Activated gamma-delta T cell treated with anti-CD3 and anti-CD28 coated beads, Interleukin-2, amount 50 U/mL, for 16 hours (primary cell): Measurements from ENCODE around the gene UTP20.
"Not testable (repeated sequence)": the region's sequence is repeated elsewhere in the genome, so short reads cannot be mapped to it uniquely, and the experiment has no call there.

Source experiments
- DNase-seq: peaks from one replicate; pipeline ENCODE4 v3.0.0-alpha.2; 2020; ENCODE audit warnings: low read depth

UTP20 gene

DNA sequence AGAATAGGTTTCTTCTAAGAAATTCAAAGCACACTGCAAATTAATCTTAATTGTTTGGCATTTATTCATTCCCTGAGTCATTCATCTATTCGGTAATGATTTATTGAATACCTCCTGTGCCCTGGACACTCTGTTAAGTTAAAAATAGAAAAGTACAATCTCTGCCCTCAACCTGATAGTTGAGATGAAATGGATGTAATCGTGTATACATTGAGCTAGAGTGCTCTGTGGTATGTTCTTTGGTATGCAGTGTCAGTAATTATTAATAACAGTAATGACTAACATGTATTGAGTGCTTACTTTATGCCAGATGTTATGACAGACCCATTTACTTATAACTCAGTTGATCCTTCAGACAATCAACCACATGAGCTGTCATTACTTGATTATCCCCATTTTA is 47.6 kb downstream of the UTP20 start:
- DNase-seq = no peak

DNA sequence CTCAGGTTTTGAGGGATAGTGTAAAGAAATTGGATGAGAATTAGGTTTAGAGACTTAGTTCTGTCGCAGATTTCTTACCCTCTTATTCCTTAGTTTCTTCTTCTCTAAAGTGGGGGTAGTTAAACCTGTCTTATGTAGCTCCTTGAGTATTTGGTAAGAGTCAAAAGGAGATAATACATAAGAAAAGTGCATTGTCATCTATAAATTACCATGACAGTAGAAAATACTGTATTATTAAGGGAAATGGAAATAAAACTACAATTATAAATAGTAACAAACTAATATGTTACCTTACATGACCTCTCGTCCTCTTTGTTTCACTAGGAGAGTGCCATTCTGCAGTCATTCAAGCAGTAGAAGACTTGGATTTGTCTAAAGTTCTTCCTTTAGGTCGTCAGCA is 49.0 kb downstream of the UTP20 start:
- DNase-seq = no peak

- no peak for DNase-seq
Observed at GRCh38 chr12:101330631-101331030, 50.7 kb downstream of the UTP20 start.

GRCh38 chr12:101336437-101336836 is 56.5 kb downstream of the UTP20 start:
- no peak for DNase-seq

DNA sequence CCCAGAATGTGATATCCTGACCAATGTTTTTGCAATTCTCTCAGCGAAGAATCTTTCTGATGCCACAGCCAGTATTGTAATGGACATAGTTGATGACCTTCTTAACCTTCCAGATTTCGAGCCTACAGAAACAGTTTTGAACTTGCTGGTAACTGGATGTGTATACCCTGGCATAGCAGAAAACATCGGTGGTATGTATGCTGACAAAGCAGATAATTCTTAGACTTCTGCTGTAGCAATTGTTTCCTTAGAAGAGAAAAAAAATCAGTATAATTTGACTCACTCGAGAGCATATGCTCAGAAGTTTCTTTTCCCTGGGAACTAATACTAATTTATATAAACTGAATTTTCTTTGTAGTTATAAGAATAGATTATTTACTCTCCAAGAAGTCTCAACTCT is 58.2 kb downstream of the UTP20 start:
- no peak for DNase-seq

DNA sequence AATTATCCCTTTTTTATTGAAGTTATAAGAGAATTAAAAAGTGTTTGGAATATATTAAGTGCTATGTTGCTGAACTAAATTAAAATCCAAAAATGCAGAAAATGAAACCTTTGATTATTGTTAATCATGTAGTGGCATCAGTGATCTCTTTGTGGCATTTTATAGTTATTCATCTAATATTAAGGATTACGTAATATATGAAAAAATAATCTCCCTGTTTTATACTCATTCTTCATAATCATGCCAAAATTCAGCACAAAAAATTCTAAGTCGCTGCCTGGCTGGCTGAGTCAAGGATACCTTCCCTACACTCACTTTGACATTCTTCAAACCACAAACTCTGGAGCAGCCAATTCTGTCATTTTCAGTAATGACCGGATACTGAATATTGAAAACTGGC is 64.0 kb downstream of the UTP20 start:
- no peak for DNase-seq

- DNase-seq = no peak
Observed at GRCh38 chr12:101351682-101352081, 71.8 kb downstream of the UTP20 start.

GRCh38 chr12:101356794-101357193 is 76.9 kb downstream of the UTP20 start:
- no peak for DNase-seq

- DNase-seq = no peak
Observed at GRCh38 chr12:101361455-101361854, 81.5 kb downstream of the UTP20 start.

DNA sequence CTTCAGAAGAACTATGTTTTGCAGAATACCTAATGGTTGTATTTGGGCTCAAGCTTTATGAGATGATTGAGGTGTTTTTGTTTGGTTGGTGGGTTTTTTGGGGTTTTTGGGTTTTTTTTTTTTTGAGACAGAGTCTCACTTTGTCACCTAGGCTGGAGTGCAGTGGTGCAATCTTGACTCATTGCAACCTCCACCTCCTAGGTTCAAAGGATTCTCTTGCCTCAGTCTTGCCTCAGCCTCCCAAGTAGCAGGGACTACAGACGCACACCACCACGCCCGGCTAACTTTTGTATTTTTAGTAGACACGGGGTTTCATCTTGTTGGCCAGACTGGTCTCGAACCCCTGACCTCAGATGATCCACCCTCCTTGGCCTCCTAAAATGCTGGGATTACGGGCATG is 88.1 kb downstream of the UTP20 start:
- no peak for DNase-seq

- DNase-seq = no peak
Observed at GRCh38 chr12:101372431-101372830, 92.5 kb downstream of the UTP20 start.

DNA sequence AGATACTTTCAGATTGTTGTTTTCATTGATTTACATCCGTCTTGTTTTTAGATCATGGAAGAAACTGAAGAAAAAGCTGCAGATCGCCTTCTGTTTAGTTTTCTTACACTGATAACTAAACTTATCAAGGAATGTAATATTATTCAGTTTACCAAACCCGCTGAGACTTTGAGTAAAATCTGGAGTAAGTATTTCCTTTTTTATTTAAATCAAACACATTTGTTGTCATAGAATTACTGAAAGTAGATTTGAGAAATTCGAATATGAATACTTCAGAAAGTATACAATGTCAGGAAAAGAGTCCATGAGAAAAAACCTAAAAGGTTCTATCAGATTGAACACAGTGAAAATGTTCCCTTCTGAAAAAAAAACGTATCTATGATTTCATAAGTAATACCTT is 95.7 kb downstream of the UTP20 start:
- no peak for DNase-seq

GRCh38 chr12:101379149-101379548 is 99.2 kb downstream of the UTP20 start:
- no peak for DNase-seq

GRCh38 chr12:101391181-101391580 is 111.3 kb downstream of the UTP20 start:
- DNase-seq = not testable (repeated sequence)

- no peak for DNase-seq
Observed at GRCh38 chr12:101407049-101407435, 127.1 kb downstream of the UTP20 start.

- peak; percentile 70 for DNase-seq
Observed at GRCh38 chr12:101407436-101408345, 127.8 kb downstream of the UTP20 start, which contains the start of gene ARL1. Gene ARL1, minus strand, starts transcription at chr12:101407772. Its CDS starts 127 bp downstream, at chr12:101407645.

DNA sequence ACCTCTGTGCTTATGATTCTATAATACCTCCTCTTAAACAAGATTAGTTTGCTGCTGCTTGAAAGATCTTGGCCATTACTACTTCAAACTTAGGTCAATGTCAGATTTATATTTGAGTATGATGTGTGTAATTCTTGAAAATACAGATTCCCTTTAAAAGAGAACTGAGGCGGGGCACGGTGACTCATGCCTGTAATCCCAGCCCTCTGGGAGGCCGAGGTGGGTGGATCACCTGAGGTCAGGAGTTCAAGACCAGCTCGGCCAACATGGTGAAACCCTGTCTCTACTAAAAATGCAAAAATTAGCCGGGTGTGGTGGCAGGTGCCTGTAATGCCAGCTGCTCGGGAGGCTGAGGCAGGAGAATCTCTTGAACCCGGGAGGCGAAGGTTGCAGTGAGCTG is 130.3 kb downstream of the UTP20 start:
- DNase-seq = not testable (repeated sequence)

- no peak for DNase-seq
Observed at GRCh38 chr12:101414533-101415119, 134.7 kb downstream of the UTP20 start.

GRCh38 chr12:101415228-101415627 is 135.3 kb downstream of the UTP20 start:
- no peak for DNase-seq

DNA sequence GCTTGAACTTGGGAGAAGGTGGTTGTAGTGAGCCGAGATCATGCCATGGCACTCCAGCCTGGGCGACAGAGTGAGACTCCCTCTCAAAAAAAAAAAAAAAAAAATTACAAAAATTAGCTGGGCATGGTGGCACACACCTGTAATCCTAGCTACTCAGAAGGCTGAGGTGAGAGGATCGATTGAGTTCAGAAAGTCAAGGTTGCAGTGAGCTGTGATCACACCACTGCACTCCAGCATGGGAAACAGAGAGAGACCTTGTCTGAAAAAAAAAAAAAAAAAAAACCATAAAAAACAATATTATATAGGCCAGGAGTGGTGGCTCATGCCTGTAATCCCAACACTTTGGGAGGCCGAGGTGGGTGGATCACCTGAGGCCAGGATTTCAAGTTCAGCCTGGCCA is 142.2 kb downstream of the UTP20 start:
- DNase-seq = not testable (repeated sequence)

DNA sequence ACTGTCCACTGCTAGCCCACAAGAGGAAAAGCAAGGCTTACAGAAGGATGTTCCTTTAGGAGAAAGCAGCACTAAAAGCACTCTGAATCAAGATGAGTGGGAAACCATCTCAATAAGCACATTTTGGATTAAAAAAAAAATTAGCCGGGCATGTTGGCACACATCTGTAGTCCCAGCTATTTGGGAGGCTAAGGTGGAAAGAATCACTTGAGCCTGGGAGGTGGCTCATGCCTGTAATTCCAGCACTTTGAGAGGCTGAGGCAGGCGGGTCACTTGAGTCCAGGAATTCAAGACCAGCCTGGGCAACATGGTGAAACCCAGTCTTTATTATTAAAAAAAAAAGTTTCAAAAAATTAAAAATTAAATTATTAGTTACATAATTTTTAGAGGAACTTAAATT is 144.7 kb downstream of the UTP20 start:
- no peak for DNase-seq

GRCh38 chr12:101430456-101430855 is 150.6 kb downstream of the UTP20 start:
- no peak for DNase-seq

DNA sequence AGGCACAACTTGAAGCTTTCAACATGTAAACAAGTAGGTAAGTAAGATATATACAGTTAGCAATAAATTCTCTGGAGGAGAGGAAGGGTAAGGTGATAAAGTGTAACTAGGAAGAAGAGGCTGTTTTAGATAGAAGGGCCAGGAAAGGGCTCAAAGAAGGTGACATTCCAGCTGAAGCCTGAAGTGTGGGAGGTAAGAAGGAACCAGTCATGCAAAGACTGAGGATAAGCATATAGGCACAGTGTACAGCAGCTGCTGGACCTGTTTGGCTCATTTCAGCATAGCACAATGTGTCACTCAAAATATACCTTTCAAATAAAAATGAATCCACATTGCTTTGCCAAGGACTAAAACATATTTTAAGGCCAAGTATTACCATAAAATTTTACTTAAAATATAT is 156.2 kb downstream of the UTP20 start:
- no peak for DNase-seq
